GM21360 (cell line): ENCODE results near the gene RPA1.
"Not testable (repeated sequence)": the region's sequence is repeated elsewhere in the genome, so short reads cannot be mapped to it uniquely, and the experiment has no call there.

Source experiments
- ATAC-seq: cut with Tn5 transposase; IDR thresholded peaks from one replicate; pipeline ENCODE4 v1.9.1; 2021; ENCODE audit warnings: mild to moderate bottlenecking, moderate library complexity; ENCODE audit not compliant: unreplicated experiment

RPA1 gene

DNA sequence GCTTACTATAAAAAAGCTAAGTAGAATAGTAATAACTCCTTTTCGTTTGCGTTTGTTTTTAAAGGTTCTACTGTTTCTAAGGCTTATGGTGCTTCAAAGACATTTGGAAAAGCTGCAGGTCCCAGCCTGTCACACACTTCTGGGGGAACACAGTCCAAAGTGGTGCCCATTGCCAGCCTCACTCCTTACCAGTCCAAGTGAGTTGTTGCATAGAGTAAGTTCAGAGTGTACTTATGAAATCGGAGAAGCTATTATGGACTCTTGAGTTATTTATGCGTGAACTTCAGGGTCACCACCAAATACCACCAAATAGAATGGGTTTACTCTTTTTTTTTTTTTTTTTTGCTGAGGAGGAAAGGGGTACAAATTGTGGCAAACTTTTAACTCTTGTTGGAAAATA, 45.8 kb downstream of the RPA1 start:
- no peak for ATAC-seq

DNA sequence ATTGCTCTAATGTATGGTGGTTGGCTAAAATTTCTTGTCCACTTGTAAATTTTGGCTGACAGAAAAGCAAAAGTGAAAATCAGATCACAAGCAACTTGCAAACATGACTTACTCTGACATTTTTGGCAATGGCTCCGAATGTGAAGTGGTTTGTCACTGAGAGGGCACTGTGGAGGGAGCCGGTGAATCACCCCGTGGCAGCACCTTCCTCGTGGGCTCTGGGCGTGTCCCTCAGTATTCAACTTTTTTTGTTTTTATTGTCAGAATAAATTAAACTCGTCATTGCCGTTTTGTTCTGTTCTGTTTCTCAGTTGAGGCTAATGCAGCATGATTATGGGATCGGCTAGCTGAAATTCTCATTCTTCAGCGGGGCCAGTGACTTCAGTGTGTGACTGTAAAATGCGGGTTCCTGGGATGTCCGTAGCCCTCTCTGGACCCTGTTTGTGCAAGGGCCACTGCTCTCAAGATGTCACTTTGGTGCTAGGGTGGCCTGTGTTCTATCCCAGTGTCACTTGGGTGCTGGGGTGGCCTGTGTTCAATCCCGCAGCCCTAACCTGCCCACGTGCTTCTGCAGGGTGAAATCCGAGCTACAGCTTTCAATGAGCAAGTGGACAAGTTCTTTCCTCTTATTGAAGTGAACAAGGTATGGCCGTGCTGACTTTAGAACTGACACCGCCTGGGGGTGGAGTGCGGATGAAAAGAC, 48.8 kb downstream of the RPA1 start:
- ATAC-seq = no peak

DNA sequence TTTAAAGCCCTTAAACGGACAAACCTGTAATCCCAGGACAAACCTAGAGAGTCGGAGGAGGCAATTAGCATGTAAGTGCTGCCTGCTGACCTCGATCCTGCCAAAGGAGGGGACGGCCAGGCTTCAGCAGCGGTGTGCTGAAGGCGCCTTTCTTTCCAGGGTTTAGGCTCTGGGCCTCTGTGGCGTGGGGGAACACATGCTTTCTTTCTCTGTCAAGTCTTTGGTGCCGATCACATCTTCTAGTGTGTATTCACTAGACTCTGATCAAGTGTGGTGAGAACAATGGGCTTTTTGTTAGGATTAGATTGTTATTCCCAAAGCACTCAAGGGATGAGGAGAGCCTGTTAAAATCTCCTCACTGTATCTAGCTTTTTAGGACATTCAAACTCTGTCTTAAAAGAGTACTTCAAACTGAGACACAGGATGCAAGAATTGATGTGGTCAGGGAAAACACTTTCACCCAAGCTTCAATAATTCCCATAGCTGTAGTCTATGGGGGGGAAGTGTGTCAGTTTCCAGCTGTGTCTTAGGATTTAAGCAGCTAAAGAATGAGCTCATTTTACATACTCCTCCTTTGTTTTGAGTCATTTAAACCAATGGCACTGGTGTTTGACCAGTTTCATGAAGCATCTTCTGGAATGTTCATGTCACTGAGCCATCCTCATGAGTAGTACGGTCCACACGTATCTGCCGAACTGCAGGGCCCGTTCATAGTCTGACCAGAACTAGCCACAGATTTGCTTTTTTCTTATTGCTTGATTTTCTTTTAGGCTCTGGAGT, 51.2 kb downstream of the RPA1 start:
- no peak for ATAC-seq

DNA sequence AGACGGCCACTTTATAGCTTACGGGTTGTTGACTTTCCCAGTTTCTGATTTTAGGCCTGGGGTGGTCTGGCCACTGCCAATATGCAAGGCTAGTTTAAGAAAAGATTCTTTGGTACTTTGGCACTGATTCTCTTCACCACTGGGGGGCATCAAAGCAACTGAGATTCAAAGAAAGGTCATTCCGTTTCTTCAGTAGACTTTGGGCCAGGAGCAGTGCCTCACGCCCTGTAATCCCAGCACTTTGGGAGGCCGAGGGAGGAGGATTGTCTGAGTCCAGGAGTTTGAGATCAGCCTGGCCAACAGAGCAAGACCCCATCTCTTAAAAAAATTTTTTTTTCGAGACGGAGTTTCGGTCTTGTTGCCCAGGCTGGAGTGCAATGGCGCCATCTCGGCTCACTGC, 53.0 kb downstream of the RPA1 start:
- ATAC-seq = no peak

- ATAC-seq = no peak
Measured at GRCh38 chr17:1883536-1883935, 53.7 kb downstream of the RPA1 start.

- ATAC-seq = no peak
Measured at GRCh38 chr17:1888741-1889140, 58.9 kb downstream of the RPA1 start.

GRCh38 chr17:1890758-1891450, 61.1 kb downstream of the RPA1 start:
- no peak for ATAC-seq

- no peak for ATAC-seq
Measured at GRCh38 chr17:1894753-1895339, 65.0 kb downstream of the RPA1 start.

GRCh38 chr17:1895479-1895878, 65.7 kb downstream of the RPA1 start:
- not testable (repeated sequence) for ATAC-seq

GRCh38 chr17:1896243-1897104, 66.7 kb downstream of the RPA1 start:
- ATAC-seq = no peak

- ATAC-seq = no peak
Measured at GRCh38 chr17:1897105-1897656, 67.4 kb downstream of the RPA1 start.

DNA sequence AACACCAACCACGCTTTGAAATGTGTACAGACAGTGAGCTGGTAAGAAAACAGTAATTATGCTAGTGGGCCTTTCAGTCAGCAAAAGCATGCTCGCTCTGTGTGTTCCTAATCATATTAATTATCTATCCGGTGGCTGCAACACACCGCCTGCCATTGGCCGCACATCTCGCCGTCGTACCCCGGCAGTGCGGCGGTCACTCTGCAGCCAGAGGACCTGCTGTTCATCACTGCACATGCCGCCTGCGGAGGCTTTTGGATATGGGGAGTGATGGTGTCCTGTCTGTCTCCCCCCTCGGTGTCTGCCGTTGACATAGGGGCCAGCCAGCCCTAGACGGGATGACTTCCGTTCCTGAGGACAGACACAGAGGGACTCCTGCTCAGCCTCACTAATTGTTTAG, 68.5 kb downstream of the RPA1 start:
- no peak for ATAC-seq

GRCh38 chr17:1898872-1899271, 69.1 kb downstream of the RPA1 start:
- ATAC-seq = no peak

GRCh38 chr17:1899403-1900000, 69.7 kb downstream of the RPA1 start:
- ATAC-seq = no peak

DNA sequence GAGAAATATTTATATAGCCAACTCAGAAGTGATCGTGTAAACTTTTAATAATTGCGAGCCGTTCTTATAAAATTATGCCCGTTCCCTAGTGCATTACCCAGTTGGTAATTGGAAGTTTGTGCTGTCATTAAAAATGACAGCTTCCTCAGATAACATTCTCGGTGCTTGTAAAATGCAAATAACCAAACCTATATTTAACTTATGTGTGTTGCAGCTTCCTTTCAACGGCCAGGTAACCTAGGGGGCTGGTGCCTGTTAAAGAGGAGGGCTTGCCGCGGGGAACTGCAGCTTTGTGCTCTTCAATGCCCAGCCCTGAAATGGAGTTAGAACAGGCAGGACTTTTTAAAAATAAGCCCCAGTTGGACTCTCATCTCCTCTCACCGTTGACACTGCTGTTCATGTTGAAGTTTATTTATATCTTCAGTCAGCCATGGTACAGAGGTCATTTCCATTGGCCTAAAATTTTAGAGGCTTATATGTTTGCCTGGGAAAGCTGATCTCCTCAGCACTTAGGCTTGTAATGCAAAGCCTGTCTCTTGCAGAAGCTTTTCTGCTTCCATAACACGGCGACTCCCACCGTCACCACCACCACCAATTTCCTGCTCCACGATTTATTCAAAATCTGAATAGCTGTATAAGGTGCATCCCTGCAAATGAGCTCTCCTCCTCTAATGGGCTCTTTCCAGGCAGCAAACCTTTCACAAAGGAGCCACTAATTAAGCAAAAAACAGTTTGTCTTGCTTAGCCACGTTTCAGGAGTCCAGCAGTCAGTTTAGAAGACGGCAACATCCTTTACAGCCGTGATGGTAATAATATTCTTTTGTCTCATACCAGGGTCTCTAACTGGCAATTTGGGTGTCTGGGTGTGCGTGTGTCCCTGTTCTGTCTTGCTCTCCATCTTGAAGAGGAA, 74.7 kb downstream of the RPA1 start:
- ATAC-seq = no peak

DNA sequence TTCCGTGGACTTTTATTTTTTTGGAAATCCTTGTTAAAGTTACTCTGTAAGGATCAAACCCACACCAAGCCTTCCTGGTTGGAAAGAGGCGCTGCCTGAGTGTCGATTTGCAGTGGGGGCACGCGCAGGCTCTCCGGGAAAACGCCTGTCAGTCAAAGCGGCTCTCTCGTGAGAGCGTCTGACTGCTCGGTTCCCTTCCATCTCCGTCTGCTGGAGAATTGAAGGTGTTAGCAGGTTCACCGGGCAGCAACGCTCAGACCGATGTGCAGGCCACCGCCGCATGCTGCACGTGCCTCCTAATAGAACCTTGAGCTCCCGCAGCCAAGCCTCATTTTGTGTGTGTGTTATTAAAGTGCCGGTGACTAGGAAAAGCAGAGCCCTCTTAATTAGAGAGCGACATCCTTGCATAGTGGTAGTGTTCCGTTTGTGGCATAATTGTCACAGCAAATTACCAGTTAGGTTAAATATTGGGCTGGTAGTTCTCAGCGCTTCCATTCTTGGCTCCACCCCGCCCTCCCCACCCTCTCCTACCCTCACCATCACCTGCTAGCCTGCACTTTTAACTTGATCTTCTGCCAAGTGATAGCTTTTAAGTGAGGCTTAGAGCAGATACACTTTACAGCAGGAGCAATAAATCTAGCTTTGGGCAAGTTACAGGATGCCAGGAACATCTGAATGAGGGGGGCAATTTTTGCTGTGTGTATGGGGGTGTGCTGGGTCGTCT, 75.5 kb downstream of the RPA1 start:
- ATAC-seq = no peak

DNA sequence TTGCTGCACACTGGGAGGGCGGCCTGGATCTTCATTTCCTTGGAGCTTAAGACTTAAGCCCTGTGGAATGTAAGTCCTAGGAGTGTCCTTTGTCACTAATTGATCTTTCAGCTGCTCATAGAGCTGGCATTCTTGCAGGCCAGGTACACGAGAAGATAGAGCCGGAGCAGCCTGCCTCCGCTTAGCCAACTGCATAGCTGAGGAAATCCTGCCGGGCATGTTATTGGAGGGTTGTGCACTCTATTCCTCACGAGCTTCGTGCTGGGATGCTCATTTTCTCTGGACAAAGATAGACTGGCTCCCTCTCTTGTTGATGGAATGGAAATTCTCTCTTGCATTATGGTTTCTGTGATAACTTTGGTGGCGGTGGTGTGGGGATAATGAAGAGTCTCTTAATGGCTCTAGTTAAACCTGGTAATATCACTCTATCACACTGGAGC, 76.9 kb downstream of the RPA1 start:
- no peak for ATAC-seq

DNA sequence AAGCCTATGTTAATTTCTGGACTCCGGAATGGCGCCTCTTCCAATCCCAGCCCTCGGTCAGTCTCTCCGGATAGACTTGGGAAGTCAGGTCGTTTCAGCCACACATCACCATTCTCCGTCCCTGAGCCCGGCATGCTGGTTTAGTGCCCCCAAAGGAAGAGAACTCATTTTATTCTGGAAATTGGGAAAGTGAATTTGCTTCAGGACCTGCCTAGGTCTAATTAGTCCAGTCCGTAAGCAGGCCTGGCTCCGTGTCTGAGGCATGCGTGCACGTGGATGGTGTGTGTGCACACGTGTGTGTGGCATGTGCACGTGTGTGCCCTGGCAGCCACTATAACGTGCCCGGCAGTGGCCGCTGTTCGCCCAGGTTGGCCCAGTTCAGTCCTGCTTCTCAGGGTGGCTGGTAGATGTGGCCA, 77.4 kb downstream of the RPA1 start:
- ATAC-seq = no peak
